Calu3 (cell line): ENCODE measurements around the gene NECTIN1. TPM values are rescaled to one million over a fixed set of nuclear protein-coding genes. Genes with fewer than 3 reads are reported as not detected.

Experiments used
- BruUV-seq: library from RNA; stranded (reverse); fragments of 400-500 nt; replicated peaks from 2 replicates; lab custom pipeline; 2021; lab: Mats Ljungman, UMichigan
- CTCF ChIA-PET: fragments of 300-600 bp; sonication (Branson Sonifier 250); formaldehyde crosslinking; loops from one replicate; lab custom pipeline; 2022; ENCODE audit warnings: antibody characterized with exemption; lab: Charles Lee
- DNase-seq: peaks from one replicate; pipeline ENCODE4 v3.0.0; 2022
- H3K27ac Mint-ChIP-seq: one replicate; pipeline ENCODE4 v1.8.0; 2022; ENCODE audit warnings: mixed read lengths; ENCODE audit not compliant: unreplicated experiment
- H3K27me3 Mint-ChIP-seq: one replicate; pipeline ENCODE4 v1.8.0; 2022; ENCODE audit warnings: mixed read lengths; ENCODE audit not compliant: unreplicated experiment
- H3K36me3 Mint-ChIP-seq: one replicate; pipeline ENCODE4 v1.8.0; 2022; ENCODE audit warnings: mild to moderate bottlenecking, moderate library complexity, mixed read lengths; ENCODE audit not compliant: insufficient read depth, unreplicated experiment
- H3K4me1 Mint-ChIP-seq: one replicate; pipeline ENCODE4 v1.8.0; 2022; ENCODE audit warnings: mild to moderate bottlenecking, low read depth, mixed read lengths; ENCODE audit not compliant: unreplicated experiment
- H3K4me3 Mint-ChIP-seq: one replicate; pipeline ENCODE4 v1.8.0; 2022; ENCODE audit warnings: mild to moderate bottlenecking, low read depth, moderate library complexity, mixed read lengths; ENCODE audit not compliant: unreplicated experiment
- H3K9me3 Mint-ChIP-seq: one replicate; pipeline ENCODE4 v1.8.0; 2022; ENCODE audit warnings: low read depth, mixed read lengths; ENCODE audit not compliant: unreplicated experiment
- CTCF ChIP-seq: fragments of 200-600 bp; IDR thresholded peaks from one replicate; pipeline ENCODE4 v1.8.0; 2022; ENCODE audit warnings: antibody characterized with exemption; ENCODE audit not compliant: unreplicated experiment
- intact Hi-C: fragments of 100-400 bp; cut with micrococcal nuclease; formaldehyde crosslinking; loops from one replicate; pipeline ENCODE4 v1.10.0; 2022; ENCODE audit not compliant: unreplicated experiment
- total RNA-seq: library from RNA; stranded (reverse); gene quantifications from 2 replicates; pipeline ENCODE4 v1.2.3, GENCODE V29; 2022

The NECTIN1 gene
- total RNA-seq, 1 experiment from 2014 or later, result 22.1 TPM

- CTCF ChIA-PET, result no interaction called here
- Mint-ChIP-seq H3K4me1 (peaks cover 13% of the 10 kb centered on the region), H3K27ac (no peak overlapping the region), H3K27me3 (no peaks in the 10 kb centered on the region), H3K9me3 (no peaks in the 10 kb centered on the region), H3K36me3 (no peaks in the 10 kb centered on the region), H3K4me3 (no peak overlapping the region)
- intact Hi-C loops, result no loop called here
- no peak for DNase-seq
- TF ChIP-seq CTCF, result no peak
- no TSS peak for BruUV-seq
Observed at GRCh38 chr11:119697445-119697844, 31.6 kb downstream of the NECTIN1 start.

GRCh38 chr11:119696378-119697222, 32.4 kb downstream of the NECTIN1 start:
- Mint-ChIP-seq H3K36me3 (no peaks in the 10 kb centered on the region), H3K9me3 (no peaks in the 10 kb centered on the region), H3K27ac (no peak overlapping the region), H3K27me3 (no peaks in the 10 kb centered on the region), H3K4me1 (peaks cover 13% of the 10 kb centered on the region), H3K4me3 (no peak overlapping the region)
- CTCF ChIA-PET, result no interaction called here
- no peak for DNase-seq
- intact Hi-C loops, result no loop called here
- TF ChIP-seq CTCF, result no peak
- no TSS peak for BruUV-seq

GRCh38 chr11:119694334-119694733, 34.7 kb downstream of the NECTIN1 start:
- DNase-seq, result no peak
- TF ChIP-seq CTCF, result no peak
- Mint-ChIP-seq H3K36me3 (no peaks in the 10 kb centered on the region), H3K4me1 (peaks cover 13% of the 10 kb centered on the region), H3K4me3 (no peak overlapping the region), H3K27me3 (no peaks in the 10 kb centered on the region), H3K27ac (no peak overlapping the region), H3K9me3 (no peaks in the 10 kb centered on the region)
- CTCF ChIA-PET, result interaction anchor here (0.6 to 1.3 kb wide), 3 partner anchors 11 to 784 kb away, joined by 3 to 6 read pairs (median 5); partner anchors contain the start of gene NECTIN1
- intact Hi-C loops, result loop anchor here (5.0 kb wide), 1 partner anchor 33 kb away; the partner anchor contains the start of gene NECTIN1
- no TSS peak for BruUV-seq

- intact Hi-C loops, result loop anchor here (5.0 kb wide), 1 partner anchor 34 kb away; the partner anchor contains the start of gene NECTIN1
- Mint-ChIP-seq H3K36me3 (no peaks in the 10 kb centered on the region), H3K9me3 (no peaks in the 10 kb centered on the region), H3K27me3 (no peaks in the 10 kb centered on the region), H3K4me1 (peaks cover 13% of the 10 kb centered on the region), H3K27ac (no peak overlapping the region), H3K4me3 (no peak overlapping the region)
- DNase-seq, result no peak
- no TSS peak for BruUV-seq
- TF ChIP-seq CTCF, result no peak
- CTCF ChIA-PET, result interaction anchor here (1.3 kb wide), 1 partner anchor 36 kb away, joined by 6 read pairs; the partner anchor contains the start of gene NECTIN1
Observed at GRCh38 chr11:119693253-119693815, 35.7 kb downstream of the NECTIN1 start.
